GM12878 (cell line): Measurements from ENCODE around the gene USP12. TPM values are rescaled to one million over a fixed set of nuclear protein-coding genes. Genes with fewer than 3 reads are reported as not detected.

Source experiments
- ATAC-seq: fragments of 200-7000 bp; cut with Tn5 transposase; 3 replicates; pipeline ENCODE4 v1.9.1; 2020; ENCODE audit warnings: mild to moderate bottlenecking, moderate library complexity
- BruUV-seq: library from RNA; stranded (reverse); fragments of 400-500 nt; replicated peaks from 2 replicates; lab custom pipeline; 2021; lab: Mats Ljungman, UMichigan
- CTCF ChIA-PET: fragments of 300-600 bp; sonication (Branson Sonifier 250); formaldehyde crosslinking; extraction: SDS; loops from one replicate; lab custom pipeline; 2021; ENCODE audit warnings: inconsistent platforms; lab: Yijun Ruan, JAX
- POLR2A ChIA-PET: fragments of 350-600 bp; formaldehyde crosslinking; extraction: SDS; loops from one replicate; lab custom pipeline; 2021; ENCODE audit warnings: inconsistent platforms; lab: Charles Lee
- RAD21 ChIA-PET: fragments of 300-600 bp; sonication (Branson Sonifier 250); formaldehyde crosslinking; loops from one replicate; lab custom pipeline; 2023; ENCODE audit warnings: antibody characterized with exemption; ENCODE audit not compliant: unreplicated experiment; lab: Charles Lee
- SMC1A ChIA-PET: fragments of 300-600 bp; sonication (Branson Sonifier 250); formaldehyde crosslinking; loops from one replicate; lab custom pipeline; 2023; ENCODE audit not compliant: unreplicated experiment, uncharacterized antibody; lab: Charles Lee
- DNase-seq: peaks from one replicate; pipeline ENCODE4 v3.0.0-alpha.2; 2011; ENCODE audit warnings: low read depth, low spot score
- FAIRE-seq: peaks from 3 replicates; lab custom pipeline; 2011; peaks lifted over from hg19 to GRCh38; lab: Jason Lieb, UNC
- H2AFZ ChIP-seq: 2 replicates; pipeline ENCODE4 v1.6.0; 2011; ENCODE audit warnings: low read depth, low read length, control low read depth; ENCODE audit not compliant: control insufficient read depth
- H3K27ac ChIP-seq: 2 replicates; pipeline ENCODE4 v1.5.1; 2011; ENCODE audit warnings: control low read depth; ENCODE audit not compliant: control insufficient read depth, insufficient read depth
- H3K27me3 ChIP-seq, 2 experiments: replicated peaks in 1 of 2; 2 replicates each; pipeline versions ENCODE4 v1.6.0 to v1.6.1; 2011; ENCODE audit warnings: low read length in 1 of 2; ENCODE audit not compliant: control insufficient read depth in 2 of 2, insufficient read depth in 2 of 2
- H3K36me3 ChIP-seq, 2 experiments: 2 replicates each; pipeline ENCODE4 v1.5.1; 2011; ENCODE audit warnings: low read length in 1 of 2; ENCODE audit not compliant: control insufficient read depth in 2 of 2, insufficient read depth in 2 of 2
- H3K4me1 ChIP-seq: 2 replicates; pipeline ENCODE4 v1.6.1; 2011; ENCODE audit warnings: mild to moderate bottlenecking, low read length, moderate library complexity, mixed read lengths; ENCODE audit not compliant: control insufficient read depth, insufficient read depth
- H3K4me2 ChIP-seq: 2 replicates; pipeline ENCODE4 v1.6.0; 2011; ENCODE audit warnings: control low read depth; ENCODE audit not compliant: control insufficient read depth, insufficient read depth
- H3K4me3 ChIP-seq: fragments of 200-600 bp; sonication (generic); 2 replicates; pipeline ENCODE4 v1.5.1; 2016
- H3K79me2 ChIP-seq: 2 replicates; pipeline ENCODE4 v1.6.0; 2011; ENCODE audit warnings: low read length; ENCODE audit not compliant: control insufficient read depth, insufficient read depth
- H3K9ac ChIP-seq: 2 replicates; pipeline ENCODE4 v1.8.0; 2011; ENCODE audit warnings: low read length, control low read depth, mixed read lengths; ENCODE audit not compliant: control insufficient read depth, insufficient read depth
- H3K9me3 ChIP-seq: replicated peaks from 3 replicates; pipeline ENCODE4 v1.5.1; 2011; ENCODE audit warnings: mild to moderate bottlenecking, low read length; ENCODE audit not compliant: control insufficient read depth, insufficient read depth
- H4K20me1 ChIP-seq: 2 replicates; pipeline ENCODE4 v1.6.0; 2011; ENCODE audit not compliant: control insufficient read depth, insufficient read depth
- BRCA1 ChIP-seq: IDR thresholded peaks from 2 replicates; pipeline ENCODE4 v1.6.1; 2011; ENCODE audit warnings: low read depth, low read length, improper control_type of control experiment
- CHD2 ChIP-seq: IDR thresholded peaks from 2 replicates; pipeline ENCODE4 v1.6.1; 2011; ENCODE audit warnings: low read depth, low read length, improper control_type of control experiment, borderline replicate concordance
- EGR1 ChIP-seq, 2 experiments: IDR thresholded peaks; 1 replicate in 1 of 2; 2 replicates in 1 of 2; pipeline ENCODE4 v1.6.1; 2011 to 2012; ENCODE audit warnings: low read depth in 2 of 2, low read length in 2 of 2, borderline replicate concordance in 1 of 2, mild to moderate bottlenecking in 1 of 2, moderate library complexity in 1 of 2
- GATAD2B ChIP-seq: fragments of 450-650 bp; conservative IDR thresholded peaks from 2 replicates; pipeline ENCODE4 v1.6.1; 2017; ENCODE audit warnings: low read depth, mild to moderate bottlenecking, moderate library complexity
- HDAC2 ChIP-seq: fragments of 200-600 bp; sonication (generic); IDR thresholded peaks from 2 replicates; pipeline ENCODE4 v1.6.1; 2017
- LARP7 ChIP-seq: fragments of 450-650 bp; IDR thresholded peaks from 2 replicates; pipeline ENCODE4 v1.6.1; 2017; ENCODE audit warnings: mild to moderate bottlenecking
- MEF2A ChIP-seq: IDR thresholded peaks from 2 replicates; pipeline ENCODE4 v1.6.1; 2011; ENCODE audit warnings: low read depth, mild to moderate bottlenecking, low read length, moderate library complexity; ENCODE audit not compliant: insufficient read depth
- MEF2B ChIP-seq: fragments of 450-650 bp; IDR thresholded peaks from 2 replicates; pipeline ENCODE4 v1.6.1; 2018; ENCODE audit warnings: mild to moderate bottlenecking, moderate library complexity; ENCODE audit not compliant: partially characterized antibody, poor library complexity, severe bottlenecking
- NR2C2 ChIP-seq: IDR thresholded peaks from 2 replicates; pipeline ENCODE4 v1.6.1; 2011; ENCODE audit warnings: borderline replicate concordance, low read depth; ENCODE audit not compliant: control insufficient read depth, insufficient read length
- PML ChIP-seq: IDR thresholded peaks from 2 replicates; pipeline ENCODE4 v1.6.1; 2012; ENCODE audit warnings: low read length, inconsistent platforms
- RAD51 ChIP-seq: fragments of 450-650 bp; IDR thresholded peaks from 2 replicates; pipeline ENCODE4 v1.6.1; 2016; ENCODE audit warnings: moderate library complexity, mild to moderate bottlenecking, inconsistent platforms
- SMC3 ChIP-seq: IDR thresholded peaks from 2 replicates; pipeline ENCODE4 v1.6.1; 2011; ENCODE audit warnings: low read length, improper control_type of control experiment, borderline replicate concordance
- TARDBP ChIP-seq: IDR thresholded peaks from 2 replicates; pipeline ENCODE4 v1.6.1; 2016; ENCODE audit warnings: borderline replicate concordance
- ZNF217 ChIP-seq: fragments of 450-650 bp; IDR thresholded peaks from 2 replicates; pipeline ENCODE4 v1.6.1; 2017; ENCODE audit warnings: antibody characterized with exemption, mild to moderate bottlenecking
- ZNF24 ChIP-seq: fragments of 450-650 bp; IDR thresholded peaks from 2 replicates; pipeline ENCODE4 v1.6.1; 2017; ENCODE audit warnings: antibody characterized with exemption, mild to moderate bottlenecking
- WGBS: methylation state at CpG from one replicate; pipeline ENCODE4 v1.1.6; 2016; ENCODE audit warnings: low lambda C conversion rate; ENCODE audit not compliant: insufficient replicate concordance, insufficient coverage; ENCODE audit errors: missing lambda C conversion rate; 5-methylcytosine and 5-hydroxymethylcytosine counted together
- in situ Hi-C: fragments of 300-500 bp; cut with MboI; formaldehyde crosslinking; loops from 9 replicates; pipeline ENCODE4 v1.14.3; 2018; ENCODE audit warnings: mixed read lengths
- intact Hi-C: fragments of 100-400 bp; cut with micrococcal nuclease; formaldehyde crosslinking; loops from one replicate; pipeline ENCODE4 v1.14.2; 2022; ENCODE audit not compliant: unreplicated experiment
- polyA plus RNA-seq, 11 experiments: library from polyadenylated mRNA; depleted of rRNA in 4 of 11; unstranded in 6 of 11; stranded (reverse) in 5 of 11; fragments of >200 nt; fragmentation: Nextera tagmentation in 4 of 11; fragmentation: Illumina TruSeq in 1 of 11; extraction: Ambion mirVana in 4 of 11; extraction: Trizol in 1 of 11; gene quantifications; 1 replicate in 1 of 11; 2 replicates in 10 of 11; pipeline versions ENCODE4 v1.2.1 to v1.2.3, GENCODE V29; 2011 to 2016; ENCODE audit warnings: inconsistent platforms in 2 of 11, missing spikeins in 2 of 11, low read depth in 1 of 11
- total RNA-seq, 4 experiments: library from RNA; depleted of rRNA in 3 of 4; stranded (reverse); fragments of >200 nt in 3 of 4; fragmentation: Illumina TruSeq in 1 of 4; extraction: Trizol in 1 of 4; gene quantifications; 2 replicates each; pipeline versions ENCODE4 v1.2.1 to v1.2.3, GENCODE V29; 2013 to 2021
- TF ChIP-seq, protein P1 (sequence below): fragments of 450-650 bp; IDR thresholded peaks from 2 replicates; pipeline ENCODE4 v1.6.1; 2017; ENCODE audit warnings: borderline replicate concordance
- TF ChIP-seq, protein P2 (sequence below): fragments of 450-650 bp; IDR thresholded peaks from 2 replicates; pipeline ENCODE4 v1.6.1; 2017; ENCODE audit warnings: mild to moderate bottlenecking

USP12 gene
- total and polyA plus RNA-seq, 10 of the 15 experiments (the other 5 are each of a cell fraction or from before 2014, with no cell fraction given) = 3.5 to 32.2 (median 24.6) TPM

DNA sequence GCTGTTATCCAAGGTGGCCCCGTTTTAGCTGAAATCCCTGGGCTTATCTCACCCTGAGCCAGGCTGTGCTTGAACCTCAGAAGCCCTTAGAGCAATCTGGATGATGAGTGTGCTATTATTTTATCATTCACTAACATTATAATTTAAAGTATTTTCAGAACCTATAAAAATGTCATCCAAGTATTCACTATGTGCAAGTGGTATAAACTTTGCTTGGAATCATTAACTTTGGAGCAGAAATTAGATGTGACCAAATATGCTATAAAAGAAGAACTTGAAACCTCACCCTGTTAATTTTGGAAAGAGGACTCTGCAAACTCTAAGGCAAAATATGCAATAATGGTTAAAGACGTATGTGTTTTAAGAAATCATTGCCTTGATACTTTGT lies 147.5 kb downstream of the USP12 start:
- Histone ChIP-seq H2AFZ (no peak overlapping the region), H3K9ac (no peak overlapping the region), H3K27me3 (no peaks in the 10 kb centered on the region), H3K4me1 (no peaks in the 10 kb centered on the region; the same call in 1 of the 2 replicates), H3K27ac (no peak overlapping the region), H4K20me1 (no peaks in the 10 kb centered on the region), H3K4me2 (no peak overlapping the region), H3K79me2 (no peaks in the 10 kb centered on the region), H3K36me3 (no peaks in the 10 kb centered on the region), H3K4me3 (no peak overlapping the region), H3K9me3 (no peaks in the 10 kb centered on the region)
- SMC1A ChIA-PET = no interaction called here
- DNase-seq (no peak), ATAC-seq (no peak), FAIRE-seq (no peak)
- no TSS peak for BruUV-seq
- RAD21 ChIA-PET = no interaction called here
- no peak for TF ChIP-seq ZNF217
- TF ChIP-seq MEF2A = no peak
- no peak for TF ChIP-seq RAD51
- no peak for TF ChIP-seq LARP7
- TF ChIP-seq GATAD2B = no peak
- TF ChIP-seq, protein P1, sequence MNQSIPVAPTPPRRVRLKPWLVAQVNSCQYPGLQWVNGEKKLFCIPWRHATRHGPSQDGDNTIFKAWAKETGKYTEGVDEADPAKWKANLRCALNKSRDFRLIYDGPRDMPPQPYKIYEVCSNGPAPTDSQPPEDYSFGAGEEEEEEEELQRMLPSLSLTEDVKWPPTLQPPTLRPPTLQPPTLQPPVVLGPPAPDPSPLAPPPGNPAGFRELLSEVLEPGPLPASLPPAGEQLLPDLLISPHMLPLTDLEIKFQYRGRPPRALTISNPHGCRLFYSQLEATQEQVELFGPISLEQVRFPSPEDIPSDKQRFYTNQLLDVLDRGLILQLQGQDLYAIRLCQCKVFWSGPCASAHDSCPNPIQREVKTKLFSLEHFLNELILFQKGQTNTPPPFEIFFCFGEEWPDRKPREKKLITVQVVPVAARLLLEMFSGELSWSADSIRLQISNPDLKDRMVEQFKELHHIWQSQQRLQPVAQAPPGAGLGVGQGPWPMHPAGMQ = no peak
- TF ChIP-seq TARDBP = no peak
- TF ChIP-seq HDAC2 = no peak
- no peak for TF ChIP-seq SMC3
- TF ChIP-seq CHD2 = no peak
- TF ChIP-seq NR2C2 = no peak
- no peak for TF ChIP-seq MEF2B
- TF ChIP-seq EGR1 (IDR thresholded peaks at IDR 0.05; ENCODE audit: borderline replicate concordance in 1 of 2, low read depth in 2 of 2, low read length in 2 of 2) = no peak
- no peak for TF ChIP-seq BRCA1
- TF ChIP-seq ZNF24 = no peak
- TF ChIP-seq, protein P2, sequence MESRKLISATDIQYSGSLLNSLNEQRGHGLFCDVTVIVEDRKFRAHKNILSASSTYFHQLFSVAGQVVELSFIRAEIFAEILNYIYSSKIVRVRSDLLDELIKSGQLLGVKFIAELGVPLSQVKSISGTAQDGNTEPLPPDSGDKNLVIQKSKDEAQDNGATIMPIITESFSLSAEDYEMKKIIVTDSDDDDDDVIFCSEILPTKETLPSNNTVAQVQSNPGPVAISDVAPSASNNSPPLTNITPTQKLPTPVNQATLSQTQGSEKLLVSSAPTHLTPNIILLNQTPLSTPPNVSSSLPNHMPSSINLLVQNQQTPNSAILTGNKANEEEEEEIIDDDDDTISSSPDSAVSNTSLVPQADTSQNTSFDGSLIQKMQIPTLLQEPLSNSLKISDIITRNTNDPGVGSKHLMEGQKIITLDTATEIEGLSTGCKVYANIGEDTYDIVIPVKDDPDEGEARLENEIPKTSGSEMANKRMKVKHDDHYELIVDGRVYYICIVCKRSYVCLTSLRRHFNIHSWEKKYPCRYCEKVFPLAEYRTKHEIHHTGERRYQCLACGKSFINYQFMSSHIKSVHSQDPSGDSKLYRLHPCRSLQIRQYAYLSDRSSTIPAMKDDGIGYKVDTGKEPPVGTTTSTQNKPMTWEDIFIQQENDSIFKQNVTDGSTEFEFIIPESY = no peak
- no peak for TF ChIP-seq PML
- 88% methylated on average over 2 of the region's 2 CpGs for WGBS
- CTCF ChIA-PET = no interaction called here
- intact Hi-C loops = no loop called here
- in situ Hi-C loops = no loop called here
- POLR2A ChIA-PET = no interaction called here
